HuH-7 (cell line): ENCODE data around the gene TM7SF2.

Experiments used
- DNase-seq: peaks from one replicate; pipeline ENCODE4 v3.0.0; 2011; ENCODE audit warnings: low spot score

TM7SF2 gene

GRCh38 chr11:65111744-65112545, at the start of gene TM7SF2:
Gene TM7SF2 (plus strand): TSS chr11:65111872. CDS start chr11:65112016, 144 bp downstream.
- peak; percentile 97 for DNase-seq

GRCh38 chr11:65063532-65063931, 48.1 kb upstream of the TM7SF2 start:
- DNase-seq: no peak

GRCh38 chr11:65064847-65065240, 46.8 kb upstream of the TM7SF2 start:
- no peak for DNase-seq

GRCh38 chr11:65065851-65066250, 45.8 kb upstream of the TM7SF2 start:
- DNase-seq: no peak

- DNase-seq: no peak
These were observed 45.4 kb upstream of the TM7SF2 start for GRCh38 chr11:65066315-65066714.

- DNase-seq: no peak
These were observed 44.8 kb upstream of the TM7SF2 start for GRCh38 chr11:65066805-65067291.

- DNase-seq: no peak
These were observed 44.2 kb upstream of the TM7SF2 start for GRCh38 chr11:65067446-65067845.

GRCh38 chr11:65069217-65069616, 42.5 kb upstream of the TM7SF2 start:
- DNase-seq: peak; percentile 35

- no peak for DNase-seq
These were observed 39.6 kb upstream of the TM7SF2 start for GRCh38 chr11:65071907-65072630.

- DNase-seq: no peak
These were observed 39.1 kb upstream of the TM7SF2 start for GRCh38 chr11:65072631-65072966.

GRCh38 chr11:65077451-65077850, 34.2 kb upstream of the TM7SF2 start:
- no peak for DNase-seq

- peak; percentile 66 for DNase-seq
These were observed 33.5 kb upstream of the TM7SF2 start for GRCh38 chr11:65078151-65078550.

GRCh38 chr11:65078786-65079342, 32.8 kb upstream of the TM7SF2 start:
- DNase-seq: no peak

GRCh38 chr11:65083134-65083833, 28.4 kb upstream of the TM7SF2 start:
- DNase-seq: no peak

GRCh38 chr11:65083834-65084597, 27.7 kb upstream of the TM7SF2 start, which contains the start of the genes CDCA5 and ZFPL1:
Gene CDCA5 (minus strand): TSS chr11:65084040. CDS start chr11:65083978, 62 bp downstream.
Gene ZFPL1 (plus strand): TSS chr11:65084222. CDS start chr11:65084699, 477 bp downstream.
- DNase-seq: peak; percentile 94

GRCh38 chr11:65084598-65085375, 26.9 kb upstream of the TM7SF2 start:
- no peak for DNase-seq

GRCh38 chr11:65085446-65085845, 26.2 kb upstream of the TM7SF2 start:
- no peak for DNase-seq

GRCh38 chr11:65086809-65087208, 24.9 kb upstream of the TM7SF2 start:
- no peak for DNase-seq

GRCh38 chr11:65087216-65087615, 24.5 kb upstream of the TM7SF2 start:
- DNase-seq: no peak

GRCh38 chr11:65087827-65088226, 23.8 kb upstream of the TM7SF2 start:
- DNase-seq: no peak

- DNase-seq: no peak
These were observed 22.1 kb upstream of the TM7SF2 start for GRCh38 chr11:65089621-65090020.
